GM19467 (cell line): ENCODE results near the gene MESP1.

Experiments used
- ATAC-seq: cut with Tn5 transposase; IDR thresholded peaks from one replicate; pipeline ENCODE4 v1.9.1; 2021; ENCODE audit warnings: mild to moderate bottlenecking, moderate library complexity; ENCODE audit not compliant: unreplicated experiment

MESP1 gene

DNA sequence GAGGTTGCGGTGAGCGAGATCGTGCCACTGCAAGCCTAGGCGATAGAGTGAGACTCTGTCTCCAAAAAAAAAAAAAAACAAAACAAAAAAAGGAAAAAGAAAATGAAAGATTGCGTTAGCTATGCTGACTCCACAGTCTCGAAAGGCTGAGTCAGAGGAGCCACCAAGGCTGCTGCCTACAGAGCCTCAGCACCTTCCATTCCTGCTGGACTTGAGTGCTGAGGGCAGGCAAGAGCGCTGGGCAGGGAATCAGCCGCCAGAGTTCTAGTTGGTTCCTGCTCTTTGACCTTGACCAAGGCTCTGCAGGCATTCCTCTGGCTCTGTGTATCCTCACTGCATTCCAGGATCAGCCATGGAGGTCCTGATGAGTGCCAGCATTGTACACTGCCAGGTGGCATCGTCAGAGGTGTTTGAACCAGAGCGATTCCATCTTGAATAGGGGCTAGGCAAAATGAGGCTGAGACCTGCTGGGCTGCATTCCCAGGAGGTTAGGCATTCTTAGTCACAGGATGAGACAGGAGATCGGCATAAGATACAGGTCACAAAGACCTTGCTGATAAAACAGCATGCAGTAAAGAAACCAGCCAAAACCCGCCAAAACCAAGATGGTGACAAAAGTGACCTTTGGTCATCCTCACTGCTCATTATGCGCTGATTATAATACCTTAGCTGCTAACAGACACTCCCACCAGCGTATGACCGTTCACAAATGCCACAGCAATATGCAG, 31.0 kb upstream of the MESP1 start:
- no peak for ATAC-seq

DNA sequence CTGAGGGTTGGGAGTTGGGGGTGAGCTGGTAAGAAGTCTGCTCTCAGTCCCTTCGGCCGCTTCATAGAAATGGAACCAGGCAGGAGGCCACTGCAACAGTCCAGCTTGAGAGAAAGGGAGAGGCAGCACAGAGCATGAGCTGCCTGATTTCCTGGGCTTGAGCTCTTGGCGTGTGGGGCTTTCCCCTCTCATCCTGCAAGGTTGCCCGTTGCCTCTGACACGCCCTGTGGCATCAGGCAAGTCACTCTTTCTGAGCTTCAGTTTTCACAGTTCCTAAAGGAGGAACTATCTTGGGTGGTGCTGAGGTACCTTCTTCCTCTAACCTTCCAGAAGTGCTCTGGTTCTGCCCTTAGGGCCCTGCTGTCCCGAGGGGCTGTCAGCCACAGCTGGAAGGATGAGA, 30.0 kb upstream of the MESP1 start:
- no peak for ATAC-seq

DNA sequence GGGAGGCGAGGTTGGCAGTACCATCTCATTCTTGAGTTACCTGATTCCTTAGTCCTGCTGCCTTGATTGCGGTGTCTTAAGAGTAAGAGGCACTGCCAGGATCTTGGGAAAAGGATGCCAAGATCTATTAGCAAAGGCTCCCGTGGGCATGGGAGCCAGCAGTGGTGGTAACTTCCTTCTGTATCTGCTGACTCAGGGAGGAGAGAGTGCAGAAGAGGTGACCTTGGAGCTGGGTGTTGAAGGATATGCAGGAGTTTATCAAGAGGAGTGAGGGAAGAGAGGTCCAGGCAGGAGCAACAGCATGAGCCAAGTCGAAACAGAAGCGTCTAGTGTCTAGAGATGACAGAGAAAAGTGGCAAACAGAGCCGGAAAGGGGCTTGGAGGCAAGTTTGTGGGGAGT, 29.6 kb upstream of the MESP1 start:
- no peak for ATAC-seq

DNA sequence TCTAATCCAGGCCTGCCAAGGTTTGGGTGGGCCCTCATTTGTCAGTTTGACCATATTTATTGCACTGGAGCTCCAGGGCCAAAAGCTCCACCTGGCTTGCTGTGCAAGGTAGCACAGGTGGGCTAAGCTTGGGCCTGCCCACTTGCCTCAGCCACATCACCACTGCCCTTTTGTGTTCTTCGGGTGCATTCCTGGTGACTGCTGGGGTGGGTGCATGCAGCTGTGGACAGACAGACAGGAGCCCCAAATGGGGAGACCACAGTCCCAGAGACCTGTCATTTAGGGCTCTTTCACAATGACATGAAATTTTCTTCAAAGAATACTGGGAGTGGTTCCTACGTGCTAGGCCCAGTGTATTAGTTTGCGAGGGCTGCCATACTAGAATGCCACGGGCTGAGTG, 27.8 kb upstream of the MESP1 start:
- no peak for ATAC-seq

DNA sequence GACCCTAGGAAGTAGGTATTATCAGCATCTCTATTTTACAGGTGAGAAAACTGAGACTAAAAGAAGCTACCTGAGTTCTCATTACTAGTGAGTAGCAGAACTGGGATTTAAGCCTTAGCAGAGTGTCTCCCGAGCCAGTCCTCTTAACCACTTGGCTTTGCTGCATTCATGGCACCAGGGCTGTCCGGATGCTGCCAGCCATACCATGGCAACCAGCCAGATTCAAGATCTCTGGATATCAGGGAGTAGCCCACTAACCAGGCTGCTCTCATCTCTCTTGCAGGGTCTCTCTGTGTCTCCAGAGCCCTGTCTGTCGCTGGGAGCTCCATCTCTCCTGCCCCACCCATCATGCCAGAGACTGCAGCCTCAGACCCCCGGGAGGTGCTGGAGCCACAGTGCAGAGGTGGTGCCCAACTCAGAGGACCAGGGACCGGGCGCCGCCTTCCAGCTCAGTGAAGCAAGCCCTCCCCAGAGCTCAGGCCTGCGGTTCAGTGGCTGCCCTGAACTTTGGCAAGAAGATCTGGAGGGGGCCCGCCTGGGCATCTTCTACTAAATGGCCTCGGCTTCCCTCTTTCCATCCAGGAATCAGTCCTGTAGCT, 26.8 kb upstream of the MESP1 start:
- no peak for ATAC-seq

DNA sequence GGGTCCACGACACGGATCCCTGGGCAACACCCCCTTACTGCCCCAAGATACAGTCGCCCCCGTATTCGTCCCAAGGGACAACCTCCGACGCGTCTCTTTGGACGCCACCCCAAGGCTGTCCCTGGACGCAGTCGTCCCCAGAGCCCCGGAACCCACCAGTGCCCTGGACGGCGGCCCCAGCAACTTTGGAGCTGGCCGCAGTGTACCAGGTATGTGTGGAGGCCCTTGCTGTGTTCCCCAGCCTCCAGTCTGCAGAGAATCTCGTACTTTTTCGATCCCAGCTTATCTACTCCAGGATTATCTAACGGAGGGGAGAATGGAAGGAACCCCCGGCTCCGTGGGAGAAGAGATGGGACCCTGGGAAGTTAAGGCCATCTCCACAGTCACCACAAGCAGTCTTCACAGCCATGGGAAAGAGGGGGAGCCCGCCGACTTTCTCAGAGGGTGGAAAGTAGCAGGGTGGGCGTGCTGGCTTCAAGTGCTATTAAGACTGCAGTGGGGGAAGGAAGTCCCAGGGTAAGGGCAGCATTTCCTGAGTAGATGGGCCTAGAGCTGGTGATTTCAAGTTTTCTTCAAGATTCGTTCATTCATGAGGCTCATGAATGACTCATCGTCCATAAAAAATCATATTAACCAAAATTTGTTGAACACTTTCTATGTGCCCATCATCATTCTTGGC, 26.2 kb upstream of the MESP1 start:
- no peak for ATAC-seq

DNA sequence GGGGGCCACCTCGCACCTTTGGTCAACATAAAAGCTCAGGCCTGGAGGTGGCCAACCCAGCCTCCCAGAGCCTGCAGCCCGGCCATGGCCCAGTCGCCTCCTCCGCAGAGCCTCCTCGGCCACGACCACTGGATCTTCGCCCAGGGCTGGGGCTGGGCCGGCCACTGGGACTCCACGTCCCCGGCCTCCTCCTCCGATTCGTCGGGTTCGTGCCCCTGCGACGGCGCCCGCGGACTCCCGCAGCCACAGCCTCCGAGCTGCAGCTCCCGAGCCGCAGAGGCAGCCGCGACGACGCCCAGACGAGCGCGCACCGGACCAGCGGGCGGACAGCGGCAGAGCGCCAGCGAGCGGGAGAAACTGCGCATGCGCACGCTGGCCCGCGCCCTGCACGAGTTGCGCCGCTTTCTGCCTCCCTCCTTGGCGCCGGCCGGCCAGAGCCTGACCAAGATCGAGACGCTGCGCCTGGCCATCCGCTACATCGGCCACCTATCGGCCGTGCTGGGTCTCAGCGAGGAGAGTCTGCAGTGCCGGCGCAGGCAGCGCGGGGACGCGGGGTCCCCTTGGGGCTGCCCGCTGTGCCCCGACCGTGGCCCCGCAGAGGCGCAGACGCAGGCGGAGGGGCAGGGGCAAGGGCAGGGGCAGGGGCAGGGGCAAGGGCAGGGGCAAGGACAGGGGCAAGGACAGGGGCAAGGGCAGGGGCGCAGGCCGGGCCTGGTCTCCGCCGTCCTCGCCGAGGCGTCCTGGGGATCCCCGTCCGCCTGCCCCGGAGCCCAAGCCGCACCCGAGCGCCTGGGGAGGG, 25.4 kb upstream of the MESP1 start, which contains the start of gene MESP2:
TSS of gene MESP2 (plus strand) at position 59 of the 799 bp plus-strand sequence. CDS start at position 85, 26 bp downstream.
- ATAC-seq = peak; percentile 45

DNA sequence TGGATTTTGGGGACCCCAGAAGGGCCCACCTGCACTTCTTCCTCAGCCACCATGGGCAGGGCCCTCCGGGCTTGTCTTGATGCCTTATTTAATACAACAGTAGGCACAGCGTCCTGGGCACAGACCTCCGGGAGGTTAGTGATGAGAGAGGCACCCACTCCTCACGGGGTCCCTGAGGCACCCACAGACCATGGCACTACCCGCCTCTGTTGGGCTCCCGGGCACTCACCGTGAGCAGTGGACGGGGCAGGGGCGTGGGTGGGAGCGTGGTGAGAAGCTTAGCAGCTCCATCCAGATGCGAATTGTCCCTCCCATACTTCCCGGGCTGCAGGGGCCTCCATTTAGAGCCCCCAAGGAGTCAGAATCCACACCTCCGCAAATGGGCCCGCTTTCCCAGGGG, 24.8 kb upstream of the MESP1 start:
- no peak for ATAC-seq

DNA sequence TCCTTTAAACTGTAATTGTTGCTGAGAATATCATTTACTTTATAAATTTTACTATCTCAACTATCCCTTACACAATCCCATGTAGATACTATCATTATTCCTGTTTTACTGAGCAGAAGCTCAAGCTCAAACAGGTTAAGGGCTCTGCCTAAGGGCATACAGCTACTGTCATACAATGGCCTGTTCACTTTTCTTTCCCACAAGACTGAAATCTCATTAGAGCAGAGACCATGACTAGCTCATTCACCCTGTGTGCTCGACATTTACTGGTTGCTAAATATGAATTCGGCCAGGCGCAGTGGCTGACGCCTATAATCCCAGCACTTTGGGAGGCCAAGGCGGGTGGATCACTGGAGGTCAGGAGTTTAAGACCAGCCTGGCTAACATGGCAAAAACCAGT, 23.4 kb upstream of the MESP1 start:
- no peak for ATAC-seq

DNA sequence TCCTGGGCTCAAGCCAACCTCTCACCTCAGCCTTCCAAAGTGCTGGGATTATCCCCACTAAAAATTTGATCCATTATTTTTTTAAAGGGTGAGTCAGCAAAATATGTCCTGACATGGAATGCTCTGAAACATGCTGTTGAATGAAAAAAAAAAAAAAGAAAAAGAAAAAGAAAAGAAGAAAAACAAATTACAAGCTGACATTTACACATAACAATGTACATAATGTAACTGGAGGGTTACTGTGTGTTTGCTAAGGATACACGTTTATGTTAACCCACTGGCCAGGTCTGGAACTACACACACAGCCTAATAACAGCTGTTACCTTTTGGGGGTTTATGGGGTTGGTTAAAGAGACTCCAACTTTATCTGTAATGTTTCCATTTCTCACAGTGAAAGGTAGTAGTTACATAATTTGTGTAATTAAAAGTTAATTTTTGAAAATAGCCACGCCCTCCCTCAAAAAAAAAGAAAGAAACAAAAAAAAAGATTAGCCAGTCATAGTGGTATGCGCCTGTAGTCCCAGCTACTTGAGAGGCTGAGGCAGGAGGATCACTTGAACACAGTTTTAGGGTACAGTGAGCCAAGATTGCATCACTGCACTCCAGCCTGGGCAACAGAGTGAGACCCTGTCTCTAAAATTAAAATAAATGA, 22.0 kb upstream of the MESP1 start:
- ATAC-seq = no peak

DNA sequence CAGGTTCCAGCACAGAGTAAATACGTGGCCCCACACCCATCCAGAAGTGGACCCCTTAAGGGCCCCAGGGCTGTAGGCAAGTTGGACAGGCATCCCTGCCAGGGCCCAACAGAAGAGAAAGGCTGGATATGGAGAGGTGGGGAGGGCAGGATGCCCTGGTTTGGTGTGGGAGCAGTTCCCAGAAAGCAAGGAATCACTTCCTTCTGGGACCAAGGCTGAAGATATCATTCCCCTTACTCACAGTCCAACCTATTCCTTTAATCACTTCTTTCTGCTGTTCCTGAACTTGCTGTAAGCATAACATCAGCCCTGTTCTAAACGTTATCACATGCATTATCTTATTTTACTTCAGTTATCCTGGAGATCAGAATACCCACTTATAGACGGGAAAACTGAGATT, 19.0 kb upstream of the MESP1 start:
- no peak for ATAC-seq

DNA sequence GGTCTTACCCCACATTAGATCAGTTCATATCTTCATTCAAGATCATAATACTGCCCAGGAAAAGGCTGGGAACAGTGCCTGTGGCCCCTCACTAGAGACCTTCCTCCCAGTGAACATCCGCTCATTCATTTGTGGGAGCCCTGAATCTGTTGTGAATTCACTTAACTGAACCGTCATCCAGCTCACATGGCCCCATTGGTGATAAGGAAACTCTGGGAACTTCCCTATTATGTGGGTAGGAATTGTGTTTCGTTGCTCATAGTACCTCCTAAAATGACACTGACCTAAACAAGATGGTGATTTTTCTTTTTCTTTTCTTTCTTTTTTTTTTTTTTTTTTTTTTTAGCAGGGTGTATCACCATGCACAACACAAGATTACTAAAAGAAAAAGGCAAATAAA, 18.3 kb upstream of the MESP1 start:
- no peak for ATAC-seq

DNA sequence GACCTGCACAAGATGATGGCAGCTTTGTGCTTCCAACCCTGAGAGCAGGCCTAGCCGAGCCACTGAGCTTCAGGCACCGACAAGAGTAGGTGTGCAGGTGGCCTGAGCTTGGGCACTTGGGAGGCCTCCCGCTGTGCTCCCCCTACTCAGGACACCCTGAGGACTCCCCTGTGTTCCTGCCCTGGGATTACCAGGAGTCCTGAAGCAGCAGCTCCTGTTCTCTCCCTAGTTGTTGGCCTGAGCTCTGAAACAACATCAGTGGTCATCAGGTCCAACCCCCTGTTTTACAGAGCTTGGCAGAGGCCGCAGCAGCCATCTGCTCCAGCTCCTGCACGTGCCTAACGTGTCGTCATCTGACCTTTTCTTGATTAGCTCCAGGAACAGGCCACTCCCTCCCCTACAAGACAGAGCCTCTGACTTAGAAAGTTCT, 17.0 kb upstream of the MESP1 start:
- no peak for ATAC-seq

DNA sequence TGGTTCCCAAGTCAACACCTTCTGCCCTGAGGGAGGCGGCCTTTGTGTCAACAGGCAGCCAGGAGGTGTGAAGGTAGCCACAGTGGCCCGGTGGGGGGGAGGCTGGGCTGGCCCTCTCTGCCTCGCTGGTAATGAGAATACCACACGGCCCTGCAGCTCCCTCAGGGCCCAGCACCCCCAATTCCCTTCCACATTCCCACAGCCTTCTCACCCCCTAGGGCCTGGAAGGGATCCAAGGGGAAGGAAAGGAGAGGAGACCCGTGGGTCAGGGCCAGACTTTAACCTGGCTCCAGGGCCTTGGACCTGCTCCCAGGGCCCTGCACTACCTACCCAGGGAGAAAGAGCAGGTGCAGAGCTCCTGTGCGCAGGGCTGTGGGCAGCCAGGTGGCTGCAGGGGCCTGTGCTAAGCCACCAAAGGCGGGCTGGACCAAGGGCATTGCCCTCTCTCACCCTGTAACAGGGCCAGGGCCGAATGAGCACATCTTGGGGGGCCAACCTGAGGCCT, 16.4 kb upstream of the MESP1 start:
- ATAC-seq = no peak

DNA sequence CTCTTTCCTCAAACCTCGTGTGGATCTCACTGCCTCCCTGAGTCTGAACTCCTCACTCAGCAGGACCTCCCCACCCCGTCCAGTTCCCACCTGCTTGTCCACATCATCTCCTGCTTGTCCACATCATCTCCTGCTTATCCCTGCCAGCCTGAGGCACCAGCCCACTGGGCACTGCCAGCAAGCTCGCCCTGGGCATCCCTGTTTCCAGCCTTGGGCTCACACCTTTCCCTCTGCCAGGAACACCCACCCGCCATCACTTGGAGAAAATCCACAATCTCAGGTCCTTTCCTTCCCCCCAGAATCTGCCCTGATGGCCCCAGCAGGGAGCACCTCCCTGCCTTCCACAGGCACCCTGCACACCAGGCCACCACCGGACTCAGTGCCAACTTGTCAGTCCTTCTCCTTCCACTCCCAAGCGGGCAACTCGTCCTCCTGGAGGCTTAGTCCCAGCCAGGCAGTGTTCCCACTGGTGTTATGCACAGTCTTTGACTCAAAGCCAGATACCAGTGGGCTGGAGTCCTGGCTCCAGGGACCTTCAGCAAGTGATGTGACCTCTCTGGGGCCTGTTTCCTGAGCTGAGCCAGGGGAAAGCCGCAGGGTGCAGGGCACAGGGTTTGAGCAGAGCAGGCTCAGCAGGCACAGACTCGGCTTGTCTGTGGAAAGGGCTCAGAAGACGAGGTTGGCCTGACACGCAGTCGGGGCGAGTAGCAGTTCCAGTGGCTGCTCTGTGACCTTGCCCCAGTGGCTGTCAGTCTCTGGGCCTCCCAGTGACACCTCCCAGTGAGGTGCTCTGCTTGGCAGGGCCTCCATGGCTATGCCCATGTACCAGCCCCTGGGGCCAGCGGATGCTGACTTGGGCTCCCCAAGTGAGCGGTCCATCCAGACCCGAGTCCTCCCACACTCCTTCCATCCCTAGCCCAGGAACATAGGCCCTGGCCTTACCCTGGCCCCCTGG, 15.6 kb upstream of the MESP1 start:
- no peak for ATAC-seq

DNA sequence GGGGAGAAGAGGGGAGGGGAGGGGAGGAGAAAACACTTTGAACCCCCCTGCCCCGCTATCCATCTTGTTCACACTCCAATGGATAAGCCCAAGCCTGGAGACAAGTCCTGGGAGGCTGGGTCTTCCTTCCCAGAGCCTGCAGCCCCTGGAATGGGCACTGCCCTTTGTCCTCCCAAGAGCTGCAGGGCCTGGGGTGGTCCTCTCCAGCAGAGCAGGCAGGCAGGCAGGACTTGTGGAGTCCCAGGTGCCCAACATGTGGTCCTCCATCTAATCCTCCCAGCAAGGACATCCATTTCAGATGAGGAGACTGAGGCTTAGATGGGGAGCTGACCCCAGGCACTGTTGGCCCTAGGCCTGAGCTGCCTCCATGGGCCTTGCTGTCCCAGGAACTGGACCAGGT, 14.6 kb upstream of the MESP1 start:
- no peak for ATAC-seq

DNA sequence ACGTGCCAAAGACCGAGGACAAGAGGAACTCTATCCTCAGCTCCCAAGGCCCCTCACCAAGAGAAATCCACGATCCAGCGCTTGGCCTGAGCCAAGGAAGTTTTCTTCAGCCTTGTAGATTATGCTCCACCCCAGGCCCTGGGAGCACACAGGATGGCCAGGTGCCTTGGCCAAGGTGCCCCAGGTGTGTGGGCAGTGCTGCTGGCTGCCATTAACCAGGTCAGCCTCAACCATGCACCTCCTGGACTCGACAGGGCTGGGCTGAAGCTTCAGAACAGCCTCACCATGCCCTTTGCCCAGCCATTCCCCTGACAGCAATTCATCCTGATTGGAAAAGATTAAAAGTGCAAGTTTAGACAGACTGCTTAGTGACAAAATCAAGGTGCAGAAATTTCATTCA, 10.9 kb upstream of the MESP1 start:
- ATAC-seq = no peak

DNA sequence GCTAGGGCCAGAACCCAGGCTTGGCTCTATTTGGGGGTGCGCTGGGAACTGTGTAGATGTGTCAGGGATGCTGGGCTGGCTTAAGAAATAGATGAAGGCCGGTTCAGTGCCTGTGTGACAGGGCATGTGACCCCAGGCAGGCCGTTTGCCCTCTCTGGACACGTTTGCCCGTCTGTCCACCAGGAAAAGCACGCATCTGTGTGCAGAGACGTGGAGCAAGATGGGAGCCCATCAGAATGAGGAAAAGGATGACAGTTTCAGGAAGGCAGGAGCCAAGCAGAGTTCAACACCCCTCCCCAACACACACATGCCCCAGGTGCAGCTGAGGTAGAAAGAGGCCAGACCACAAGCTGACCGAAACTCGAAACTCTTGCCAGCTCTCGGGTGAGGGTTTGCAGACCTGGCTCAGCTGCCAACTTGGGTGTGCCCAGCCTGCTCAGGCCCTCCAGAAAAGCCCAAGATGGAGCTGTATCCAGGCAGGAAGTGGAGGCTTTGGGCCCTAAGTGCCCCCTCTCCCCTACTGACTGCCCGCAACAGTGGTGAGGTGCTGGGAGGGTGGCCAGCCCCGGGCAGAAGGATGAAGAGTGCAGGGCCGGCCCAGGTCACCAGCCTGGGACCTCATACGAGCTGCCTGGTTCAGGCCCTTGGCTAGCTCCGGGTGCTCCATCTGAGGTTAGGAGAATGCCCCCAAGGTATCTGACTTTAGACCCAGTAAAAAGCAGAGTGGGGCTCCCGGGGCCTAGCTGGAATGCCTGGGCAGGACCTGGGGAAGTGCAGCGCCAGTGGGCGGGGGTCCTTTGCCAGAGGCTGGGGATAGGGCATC, 10.2 kb upstream of the MESP1 start:
- ATAC-seq = peak; percentile 47
